DOHH2 (cell line): Measurements from ENCODE around the gene MAPKBP1.

Experiments
- H3F3A ChIP-seq: fragments of 200-600 bp; sonication (generic), shearing (Covaris generic); 2 replicates; pipeline ENCODE4 v1.6.0; 2016; ENCODE audit warnings: antibody characterized with exemption, mild to moderate bottlenecking; ENCODE audit not compliant: control insufficient read depth, insufficient read depth
- H3K27ac ChIP-seq: fragments of 200-600 bp; sonication (generic); 2 replicates; pipeline ENCODE4 v1.5.1; 2014; ENCODE audit warnings: low read depth, mild to moderate bottlenecking, low read length, moderate library complexity
- H3K27me3 ChIP-seq: fragments of 200-600 bp; sonication (generic); 2 replicates; pipeline ENCODE4 v1.6.1; 2014; ENCODE audit warnings: mild to moderate bottlenecking, low read length, mixed read lengths; ENCODE audit not compliant: control insufficient read depth
- H3K36me3 ChIP-seq: fragments of 200-600 bp; sonication (generic); 2 replicates; pipeline ENCODE4 v1.6.1; 2014; ENCODE audit warnings: mild to moderate bottlenecking, low read length, moderate library complexity, mixed read lengths; ENCODE audit not compliant: control insufficient read depth
- H3K4me1 ChIP-seq: fragments of 200-600 bp; sonication (generic); 2 replicates; pipeline ENCODE4 v1.6.1; 2014; ENCODE audit warnings: mild to moderate bottlenecking, low read length, mixed read lengths; ENCODE audit not compliant: control insufficient read depth
- H3K4me2 ChIP-seq: fragments of 200-600 bp; sonication (generic); 2 replicates; pipeline ENCODE4 v1.6.0; 2014; ENCODE audit warnings: mild to moderate bottlenecking, low read length, moderate library complexity
- H3K4me3 ChIP-seq: fragments of 200-600 bp; sonication (generic); 2 replicates; pipeline ENCODE4 v1.5.1; 2014; ENCODE audit warnings: mild to moderate bottlenecking, low read length, mixed read lengths
- H3K79me2 ChIP-seq: fragments of 200-600 bp; sonication (generic); 2 replicates; pipeline ENCODE4 v1.6.1; 2014; ENCODE audit warnings: mild to moderate bottlenecking, low read length, mixed read lengths; ENCODE audit not compliant: control insufficient read depth
- H3K9me2 ChIP-seq: fragments of 200-600 bp; sonication (generic); replicated peaks from 2 replicates; pipeline ENCODE4 v1.6.1; 2014; ENCODE audit warnings: mild to moderate bottlenecking, low read length, mixed read lengths; ENCODE audit not compliant: control insufficient read depth
- H3K9me3 ChIP-seq: fragments of 200-600 bp; sonication (generic); 2 replicates; pipeline ENCODE4 v1.6.1; 2014; ENCODE audit warnings: antibody characterized with exemption, low read length, mixed read lengths; ENCODE audit not compliant: control insufficient read depth, insufficient read depth
- H4K20me1 ChIP-seq: fragments of 200-600 bp; sonication (generic); 2 replicates; pipeline ENCODE4 v1.6.0; 2014; ENCODE audit warnings: low read depth, mild to moderate bottlenecking, antibody characterized with exemption, low read length, moderate library complexity; ENCODE audit not compliant: control insufficient read depth, insufficient read depth
- EZH2phosphoT487 ChIP-seq: fragments of 200-600 bp; sonication (generic); IDR thresholded peaks from 2 replicates; pipeline ENCODE4 v1.6.1; 2017; ENCODE audit warnings: borderline replicate concordance, mild to moderate bottlenecking, antibody characterized with exemption, low read length, moderate library complexity, mixed read lengths
- TF ChIP-seq, protein P1 (sequence below): fragments of 200-600 bp; sonication (generic); IDR thresholded peaks from one replicate; pipeline ENCODE4 v1.5.1; 2014; ENCODE audit warnings: antibody characterized with exemption, mild to moderate bottlenecking, low read depth, low read length; ENCODE audit not compliant: poor library complexity, severe bottlenecking

Gene MAPKBP1

DNA sequence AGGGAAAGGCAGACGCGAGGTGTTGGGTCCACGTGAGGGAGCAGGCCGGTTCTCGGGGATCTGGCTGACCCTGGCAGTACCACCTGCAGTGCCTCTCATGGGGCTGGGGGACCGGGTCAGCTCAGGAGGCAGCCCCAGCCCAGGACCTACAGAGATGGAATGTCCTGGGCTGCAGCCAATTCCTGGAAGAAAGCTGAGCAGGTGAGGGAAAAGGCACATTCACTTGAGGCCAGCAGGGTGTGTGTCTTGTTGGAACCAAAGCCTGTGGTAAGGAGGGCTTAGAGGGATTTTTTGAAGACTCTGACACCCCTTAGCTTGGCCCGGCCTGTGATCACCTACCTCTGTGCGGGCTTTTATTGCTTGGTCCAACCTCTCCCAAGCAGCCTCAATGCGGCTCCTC, 80.2 kb downstream of the MAPKBP1 start:
- H3K9me2 ChIP-seq, result no peaks in the 10 kb centered on the region
- no peaks in the 10 kb centered on the region for H3K36me3 ChIP-seq
- H3K4me3 ChIP-seq, result no peak overlapping the region
- H3K79me2 ChIP-seq, result no peaks in the 10 kb centered on the region
- no peaks in the 10 kb centered on the region for H3K27me3 ChIP-seq
- H3K9me3 ChIP-seq, result no peaks in the 10 kb centered on the region
- no peak overlapping the region for H3K27ac ChIP-seq
- no peaks in the 10 kb centered on the region for H3F3A ChIP-seq
- H3K4me2 ChIP-seq, result no peak overlapping the region
- no peak for TF ChIP-seq EZH2phosphoT487
- H3K4me1 ChIP-seq, result no peaks in the 10 kb centered on the region
- H4K20me1 ChIP-seq, result no peaks in the 10 kb centered on the region

DNA sequence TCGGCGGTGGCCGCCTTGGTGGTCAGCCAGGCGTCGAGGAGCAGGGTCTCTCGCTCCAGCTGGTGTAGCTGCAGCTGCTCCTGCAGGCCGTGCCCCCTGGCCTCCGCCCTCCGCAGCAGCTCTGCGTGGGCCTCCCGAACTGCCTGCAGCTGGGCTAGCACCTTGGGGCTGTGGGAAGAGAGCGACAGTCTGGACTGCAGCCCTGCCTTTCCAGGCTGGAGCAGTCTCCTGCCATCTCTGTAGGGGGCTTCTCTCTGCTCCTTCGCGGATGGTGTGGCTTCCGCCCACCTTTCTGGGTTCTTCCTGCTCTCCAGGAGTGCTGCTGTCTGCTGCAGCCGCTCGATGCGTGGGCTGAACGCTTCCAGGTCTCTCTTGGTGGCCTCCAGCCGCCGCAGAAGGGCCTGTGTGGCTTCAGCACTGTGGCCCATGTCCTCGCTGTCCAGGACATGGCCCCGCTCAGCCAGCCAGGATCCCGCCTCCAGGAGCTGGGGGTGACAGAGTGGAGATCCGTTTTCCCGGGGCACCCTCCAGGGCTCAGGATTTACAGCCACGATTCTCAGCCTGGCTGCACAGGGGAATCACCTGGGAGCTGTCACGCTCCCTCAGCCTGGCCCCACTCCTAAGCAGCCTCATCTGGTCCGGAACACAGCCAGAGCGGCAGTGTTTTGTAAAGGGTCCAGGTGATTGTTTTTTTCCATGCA, 81.1 kb downstream of the MAPKBP1 start:
- no peak overlapping the region for H3K27ac ChIP-seq
- no peaks in the 10 kb centered on the region for H3K4me1 ChIP-seq
- TF ChIP-seq, protein P1, sequence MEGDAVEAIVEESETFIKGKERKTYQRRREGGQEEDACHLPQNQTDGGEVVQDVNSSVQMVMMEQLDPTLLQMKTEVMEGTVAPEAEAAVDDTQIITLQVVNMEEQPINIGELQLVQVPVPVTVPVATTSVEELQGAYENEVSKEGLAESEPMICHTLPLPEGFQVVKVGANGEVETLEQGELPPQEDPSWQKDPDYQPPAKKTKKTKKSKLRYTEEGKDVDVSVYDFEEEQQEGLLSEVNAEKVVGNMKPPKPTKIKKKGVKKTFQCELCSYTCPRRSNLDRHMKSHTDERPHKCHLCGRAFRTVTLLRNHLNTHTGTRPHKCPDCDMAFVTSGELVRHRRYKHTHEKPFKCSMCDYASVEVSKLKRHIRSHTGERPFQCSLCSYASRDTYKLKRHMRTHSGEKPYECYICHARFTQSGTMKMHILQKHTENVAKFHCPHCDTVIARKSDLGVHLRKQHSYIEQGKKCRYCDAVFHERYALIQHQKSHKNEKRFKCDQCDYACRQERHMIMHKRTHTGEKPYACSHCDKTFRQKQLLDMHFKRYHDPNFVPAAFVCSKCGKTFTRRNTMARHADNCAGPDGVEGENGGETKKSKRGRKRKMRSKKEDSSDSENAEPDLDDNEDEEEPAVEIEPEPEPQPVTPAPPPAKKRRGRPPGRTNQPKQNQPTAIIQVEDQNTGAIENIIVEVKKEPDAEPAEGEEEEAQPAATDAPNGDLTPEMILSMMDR, result no peak
- no peak for TF ChIP-seq EZH2phosphoT487
- H3K79me2 ChIP-seq, result no peaks in the 10 kb centered on the region
- H3K9me3 ChIP-seq, result no peaks in the 10 kb centered on the region
- H3K4me2 ChIP-seq, result no peak overlapping the region
- H3K4me3 ChIP-seq, result no peak overlapping the region
- no peaks in the 10 kb centered on the region for H4K20me1 ChIP-seq
- H3K27me3 ChIP-seq, result no peaks in the 10 kb centered on the region
- H3F3A ChIP-seq, result no peaks in the 10 kb centered on the region
- H3K9me2 ChIP-seq, result no peaks in the 10 kb centered on the region
- no peaks in the 10 kb centered on the region for H3K36me3 ChIP-seq

DNA sequence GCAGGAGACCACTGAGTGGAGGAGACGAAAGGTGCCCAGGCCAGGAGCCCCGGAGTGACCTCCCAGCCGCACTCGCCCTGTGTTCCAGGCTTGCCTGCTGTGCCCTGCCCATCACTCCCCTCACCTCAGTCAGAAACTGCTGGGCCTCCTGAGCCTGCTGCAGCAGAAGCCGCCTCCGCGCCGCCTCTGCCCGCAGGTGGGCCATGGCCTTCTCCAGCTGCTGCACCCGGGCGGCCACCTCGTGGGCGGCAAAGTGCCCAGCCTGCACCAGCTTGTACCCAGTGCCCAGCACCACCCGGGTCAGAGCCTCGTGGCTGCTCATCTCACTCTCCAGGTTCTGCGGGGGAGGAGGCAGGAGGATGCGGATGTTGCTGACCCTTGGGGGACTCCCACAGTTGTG, 82.0 kb downstream of the MAPKBP1 start:
- H3K4me2 ChIP-seq, result no peak overlapping the region
- no peaks in the 10 kb centered on the region for H3K4me1 ChIP-seq
- no peaks in the 10 kb centered on the region for H3K9me2 ChIP-seq
- no peaks in the 10 kb centered on the region for H4K20me1 ChIP-seq
- H3K79me2 ChIP-seq, result no peaks in the 10 kb centered on the region
- no peak for TF ChIP-seq EZH2phosphoT487
- TF ChIP-seq, protein P1, result no peak
- H3K27me3 ChIP-seq, result no peaks in the 10 kb centered on the region
- no peak overlapping the region for H3K27ac ChIP-seq
- no peaks in the 10 kb centered on the region for H3F3A ChIP-seq
- no peaks in the 10 kb centered on the region for H3K9me3 ChIP-seq
- H3K4me3 ChIP-seq, result no peak overlapping the region
- no peaks in the 10 kb centered on the region for H3K36me3 ChIP-seq

DNA sequence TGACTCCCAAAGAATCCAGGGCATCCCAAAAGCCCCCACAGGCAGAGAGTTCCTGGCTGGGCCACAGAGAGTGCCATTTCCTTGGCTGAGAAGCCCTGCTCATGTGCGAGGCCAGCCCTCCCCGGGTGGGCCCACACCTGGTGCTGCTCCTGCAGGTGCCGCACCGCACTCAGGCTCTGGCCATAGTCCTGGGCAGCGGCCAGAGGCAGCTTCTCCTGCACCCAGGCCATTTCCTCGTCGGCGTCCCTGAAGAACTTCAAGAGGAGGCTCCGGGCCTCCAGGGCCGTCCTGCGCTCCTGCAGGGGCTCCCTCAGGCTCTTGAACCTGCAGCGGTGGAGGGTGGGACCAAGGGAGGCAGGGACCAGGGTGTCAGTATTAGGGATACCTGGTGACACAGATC, 82.4 kb downstream of the MAPKBP1 start:
- no peak overlapping the region for H3K4me3 ChIP-seq
- H3K36me3 ChIP-seq, result no peaks in the 10 kb centered on the region
- H3K4me2 ChIP-seq, result no peak overlapping the region
- no peaks in the 10 kb centered on the region for H3K9me3 ChIP-seq
- no peaks in the 10 kb centered on the region for H3K9me2 ChIP-seq
- H3K27me3 ChIP-seq, result no peaks in the 10 kb centered on the region
- H3K4me1 ChIP-seq, result no peaks in the 10 kb centered on the region
- TF ChIP-seq EZH2phosphoT487, result no peak
- TF ChIP-seq, protein P1, result no peak
- H3K27ac ChIP-seq, result no peak overlapping the region
- no peaks in the 10 kb centered on the region for H3K79me2 ChIP-seq
- no peaks in the 10 kb centered on the region for H4K20me1 ChIP-seq
- H3F3A ChIP-seq, result no peaks in the 10 kb centered on the region
